HEK293T (cell line): ENCODE measurements around the gene BRI3BP.

Source experiments
- CTCF ChIA-PET: fragments of 350-600 bp; formaldehyde crosslinking; extraction: SDS; loops from one replicate; lab custom pipeline; 2021; ENCODE audit warnings: antibody characterized with exemption, inconsistent platforms; lab: Yijun Ruan, JAX
- POLR2A ChIA-PET: fragments of 350-600 bp; formaldehyde crosslinking; extraction: SDS; loops from one replicate; lab custom pipeline; 2020; ENCODE audit warnings: antibody characterized with exemption, inconsistent platforms; lab: Yijun Ruan, JAX
- DNase-seq: peaks from one replicate; pipeline ENCODE4 v3.0.0; 2012; ENCODE audit warnings: mixed read lengths; ENCODE audit errors: extremely low spot score
- ARNT ChIP-seq: fragments of 450-650 bp; IDR thresholded peaks from 2 replicates; pipeline ENCODE4 v1.6.1; 2017; ENCODE audit warnings: mild to moderate bottlenecking
- BHLHE40 ChIP-seq: fragments of 450-650 bp; IDR thresholded peaks from 2 replicates; pipeline ENCODE4 v1.6.1; 2016; ENCODE audit warnings: mild to moderate bottlenecking, moderate library complexity, borderline replicate concordance
- CTBP1 ChIP-seq: fragments of 450-650 bp; IDR thresholded peaks from 2 replicates; pipeline ENCODE4 v1.6.1; 2016; ENCODE audit warnings: borderline replicate concordance
- ELF4 ChIP-seq: fragments of 450-650 bp; IDR thresholded peaks from 2 replicates; pipeline ENCODE4 v1.6.1; 2017; ENCODE audit warnings: antibody characterized with exemption
- FOXA1 ChIP-seq: fragments of 450-650 bp; IDR thresholded peaks from 2 replicates; pipeline ENCODE4 v1.6.1; 2016; ENCODE audit warnings: mild to moderate bottlenecking
- FOXK2 ChIP-seq: fragments of 450-650 bp; IDR thresholded peaks from 2 replicates; pipeline ENCODE4 v1.6.1; 2016; ENCODE audit warnings: mild to moderate bottlenecking
- FOXM1 ChIP-seq: fragments of 450-650 bp; IDR thresholded peaks from 2 replicates; pipeline ENCODE4 v1.6.1; 2017; ENCODE audit warnings: mild to moderate bottlenecking, borderline replicate concordance
- HDGF ChIP-seq: fragments of 450-650 bp; IDR thresholded peaks from 2 replicates; pipeline ENCODE4 v1.6.1; 2017; ENCODE audit warnings: antibody characterized with exemption, borderline replicate concordance
- L3MBTL2 ChIP-seq: fragments of 450-650 bp; conservative IDR thresholded peaks from 2 replicates; pipeline ENCODE4 v1.6.1; 2016; ENCODE audit warnings: mild to moderate bottlenecking
- LEF1 ChIP-seq: fragments of 450-650 bp; IDR thresholded peaks from 2 replicates; pipeline ENCODE4 v1.6.1; 2017; ENCODE audit warnings: mild to moderate bottlenecking, borderline replicate concordance
- NFRKB ChIP-seq: fragments of 450-650 bp; IDR thresholded peaks from 2 replicates; pipeline ENCODE4 v1.6.1; 2016; ENCODE audit warnings: mild to moderate bottlenecking, moderate library complexity
- SP1 ChIP-seq: fragments of 450-650 bp; IDR thresholded peaks from 2 replicates; pipeline ENCODE4 v1.6.1; 2017
- SUZ12 ChIP-seq: fragments of 450-650 bp; IDR thresholded peaks from 2 replicates; pipeline ENCODE4 v1.6.1; 2016; ENCODE audit warnings: mild to moderate bottlenecking
- TARDBP ChIP-seq: fragments of 450-650 bp; IDR thresholded peaks from 2 replicates; pipeline ENCODE4 v1.6.1; 2016
- ZNF384 ChIP-seq: fragments of 450-650 bp; IDR thresholded peaks from 2 replicates; pipeline ENCODE4 v1.6.1; 2016
- TF ChIP-seq, protein P1 (sequence below): fragments of 450-650 bp; IDR thresholded peaks from 2 replicates; pipeline ENCODE4 v1.6.1; 2016

The BRI3BP gene

DNA sequence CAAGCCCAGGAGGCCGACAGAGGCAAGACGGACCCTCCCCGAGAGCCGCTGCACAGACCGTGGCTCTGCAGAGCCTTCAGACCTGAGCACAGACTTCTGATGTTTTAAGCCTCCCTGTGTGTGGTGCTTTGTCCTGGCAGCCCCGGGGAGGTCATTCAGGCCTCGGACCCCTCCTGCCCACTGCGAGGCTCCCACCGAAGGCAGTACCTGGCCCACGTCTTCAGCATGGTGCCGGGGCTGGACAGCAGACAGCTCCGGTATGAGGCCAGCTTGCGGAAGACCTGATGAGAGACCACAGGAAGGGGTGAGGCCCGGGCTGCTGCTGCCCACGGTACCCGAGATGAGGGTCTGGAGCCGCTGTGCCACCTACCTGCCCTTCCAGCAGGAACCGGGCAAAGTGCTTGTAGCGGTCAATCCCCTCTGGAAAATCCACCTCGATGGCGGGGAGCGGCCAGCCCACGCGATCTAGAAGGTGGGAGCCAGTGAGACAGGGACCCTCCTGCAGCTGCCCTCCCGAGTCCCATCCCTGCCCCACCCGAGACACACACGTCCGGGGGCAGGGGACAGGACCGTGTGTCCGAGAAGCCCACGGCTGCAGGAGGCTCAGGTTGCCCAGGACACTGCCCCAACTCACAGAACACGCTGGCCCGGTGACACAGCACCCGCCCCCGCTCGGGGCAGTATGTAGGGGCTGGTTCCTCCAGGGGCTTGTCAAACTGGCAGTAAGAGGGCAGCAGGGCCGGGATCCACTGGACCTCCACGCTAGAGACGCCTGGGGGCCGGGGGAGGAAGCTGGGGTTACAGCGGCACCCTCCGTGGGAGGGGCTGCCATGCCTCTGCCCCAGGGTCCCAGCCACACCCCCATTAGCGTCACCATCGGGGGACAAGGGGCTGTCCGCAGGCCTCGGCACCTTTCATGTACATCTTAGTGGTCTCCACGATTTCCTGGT lies 43.4 kb upstream of the BRI3BP start:
- no peak for DNase-seq
- ChIA-PET CTCF (no interaction called here), POLR2A (no interaction called here)
- no peak for TF ChIP-seq L3MBTL2
- TF ChIP-seq, protein P1, sequence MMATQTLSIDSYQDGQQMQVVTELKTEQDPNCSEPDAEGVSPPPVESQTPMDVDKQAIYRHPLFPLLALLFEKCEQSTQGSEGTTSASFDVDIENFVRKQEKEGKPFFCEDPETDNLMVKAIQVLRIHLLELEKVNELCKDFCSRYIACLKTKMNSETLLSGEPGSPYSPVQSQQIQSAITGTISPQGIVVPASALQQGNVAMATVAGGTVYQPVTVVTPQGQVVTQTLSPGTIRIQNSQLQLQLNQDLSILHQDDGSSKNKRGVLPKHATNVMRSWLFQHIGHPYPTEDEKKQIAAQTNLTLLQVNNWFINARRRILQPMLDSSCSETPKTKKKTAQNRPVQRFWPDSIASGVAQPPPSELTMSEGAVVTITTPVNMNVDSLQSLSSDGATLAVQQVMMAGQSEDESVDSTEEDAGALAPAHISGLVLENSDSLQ, result no peak
- TF ChIP-seq SP1, result no peak
- TF ChIP-seq SUZ12, result no peak
- no peak for TF ChIP-seq LEF1
- TF ChIP-seq NFRKB, result no peak
- TF ChIP-seq FOXM1, result no peak
- no peak for TF ChIP-seq CTBP1
- TF ChIP-seq ZNF384, result no peak
- TF ChIP-seq ARNT, result no peak
- TF ChIP-seq FOXA1, result no peak
- no peak for TF ChIP-seq ELF4
- TF ChIP-seq FOXK2, result no peak
- no peak for TF ChIP-seq HDGF

DNA sequence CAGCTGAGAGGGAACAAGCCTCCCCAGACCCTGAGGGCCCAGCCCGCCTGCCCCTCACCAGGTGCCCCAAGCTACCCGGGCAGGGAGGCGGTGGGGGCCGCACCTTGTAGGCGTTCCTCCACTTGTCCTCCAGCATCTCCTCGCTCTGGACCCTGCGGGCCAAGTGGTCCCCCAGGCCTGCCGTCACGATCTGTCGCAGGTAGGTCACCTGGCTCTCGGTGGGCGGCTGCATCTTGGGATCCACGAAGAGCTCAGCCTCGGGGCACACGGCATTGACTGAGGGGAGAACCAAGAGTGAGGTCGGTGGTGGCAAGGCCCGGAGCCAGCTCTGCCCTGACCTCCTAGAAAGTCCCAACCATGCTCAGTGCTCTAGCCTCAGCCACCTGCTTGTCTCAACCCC lies 41.1 kb upstream of the BRI3BP start:
- TF ChIP-seq FOXA1, result no peak
- no peak for TF ChIP-seq L3MBTL2
- no peak for TF ChIP-seq ZNF384
- TF ChIP-seq, protein P1, result no peak
- TF ChIP-seq ELF4, result no peak
- TF ChIP-seq SUZ12, result no peak
- TF ChIP-seq FOXM1, result no peak
- TF ChIP-seq TARDBP, result no peak
- TF ChIP-seq ARNT, result no peak
- no peak for TF ChIP-seq CTBP1
- TF ChIP-seq FOXK2, result no peak
- ChIA-PET CTCF (no interaction called here), POLR2A (no interaction called here)
- DNase-seq, result no peak

DNA sequence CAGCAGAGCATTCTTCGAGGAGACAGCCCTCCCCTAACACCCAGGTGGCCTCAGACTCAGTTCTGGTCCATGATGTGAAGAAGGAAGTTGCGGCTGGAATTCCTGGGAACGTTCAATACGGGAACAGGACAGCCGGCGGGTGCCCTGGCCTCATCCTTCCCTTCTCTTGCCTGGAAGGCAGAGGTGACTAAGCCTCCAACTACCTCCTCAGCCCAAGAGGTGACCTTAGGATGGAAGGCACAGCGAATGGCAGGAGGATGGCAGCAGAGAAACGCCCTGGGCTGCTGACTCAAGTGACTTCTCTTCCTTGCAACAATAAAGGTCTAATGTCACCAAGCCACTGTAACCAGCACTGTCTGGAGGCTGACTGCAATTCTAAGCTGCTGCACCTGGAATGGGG lies 40.6 kb upstream of the BRI3BP start:
- POLR2A ChIA-PET, result no interaction called here
- DNase-seq, result no peak
- CTCF ChIA-PET, result no interaction called here
- TF ChIP-seq TARDBP (no peak), ELF4 (no peak), SUZ12 (no peak), BHLHE40 (no peak), NFRKB (no peak), L3MBTL2 (no peak), ZNF384 (no peak), CTBP1 (no peak), HDGF (no peak), FOXA1 (no peak), LEF1 (no peak), FOXM1 (no peak), ARNT (no peak)
- TF ChIP-seq, protein P1, result no peak

DNA sequence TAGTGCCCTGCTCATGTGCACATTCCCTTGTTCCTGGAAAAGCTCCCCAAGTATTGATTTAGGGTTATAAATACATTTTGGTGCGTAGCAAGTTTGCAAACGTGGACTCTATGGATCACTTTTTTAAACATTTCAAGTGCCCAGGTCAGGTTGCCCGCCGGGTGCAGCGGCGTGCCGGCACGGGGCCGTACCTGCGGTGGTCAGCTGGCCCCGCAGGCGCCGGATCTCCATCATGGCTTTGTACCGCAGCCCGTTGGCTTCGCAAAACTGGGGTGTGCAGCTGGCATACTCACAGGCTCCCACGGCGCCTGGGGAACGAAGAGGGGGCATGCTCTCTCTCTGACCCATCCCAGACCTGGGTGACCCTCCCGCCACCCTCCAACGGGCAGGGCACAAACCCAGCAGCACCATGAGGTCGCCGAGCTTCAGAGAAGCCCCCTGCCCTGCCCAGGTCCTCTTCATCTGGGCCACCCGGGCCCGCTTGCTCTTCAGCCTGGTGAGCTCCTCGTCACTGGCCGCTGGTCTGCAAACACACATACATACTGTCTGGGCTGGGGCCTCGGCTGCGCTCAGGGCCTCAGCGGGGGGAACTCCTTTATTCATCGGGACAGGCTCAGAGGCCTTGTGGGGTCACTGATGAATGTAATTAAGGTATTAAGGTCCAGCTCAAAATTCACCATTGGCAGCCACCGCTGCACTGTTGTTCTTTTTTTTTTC lies 39.6 kb upstream of the BRI3BP start:
- DNase-seq, result no peak
- TF ChIP-seq, protein P1, result no peak
- TF ChIP-seq NFRKB, result no peak
- no peak for TF ChIP-seq SP1
- CTCF ChIA-PET, result interaction anchor here (2.3 kb wide), 1 partner anchor 14 kb away, joined by 9 read pairs; no protein-coding TSS in a partner anchor
- POLR2A ChIA-PET, result no interaction called here

DNA sequence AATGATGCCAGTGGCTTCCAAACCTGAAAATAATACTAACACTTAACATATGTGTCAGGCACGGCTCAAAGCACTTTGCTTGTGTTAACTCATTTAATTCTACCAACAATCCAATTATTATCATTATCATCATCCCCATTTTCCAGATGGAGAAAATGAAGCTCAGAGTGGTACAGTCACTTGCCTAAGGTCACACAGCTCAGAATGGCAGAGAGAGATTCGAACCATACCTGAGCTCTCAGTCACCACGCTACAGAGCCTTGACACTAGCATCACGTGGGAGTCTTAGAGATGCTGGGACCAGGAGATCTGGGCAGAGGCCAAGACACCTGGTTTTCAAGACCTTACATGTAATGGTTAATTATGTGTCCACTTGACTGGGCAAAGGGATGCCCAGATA lies 38.7 kb upstream of the BRI3BP start:
- TF ChIP-seq, protein P1, result no peak
- CTCF ChIA-PET, result interaction anchor here (2.3 kb wide), 1 partner anchor 14 kb away, joined by 9 read pairs; no protein-coding TSS in a partner anchor
- POLR2A ChIA-PET, result no interaction called here
- no peak for DNase-seq
